HepG2 (cell line): ENCODE data around the gene SLC5A6. TPM values are rescaled to one million over a fixed set of nuclear protein-coding genes. Genes with fewer than 3 reads are reported as not detected.

Source experiments
- HMGXB4 ChIP-seq, 2 experiments: sonication (generic) in 1 of 2; formaldehyde crosslinking in 1 of 2; IDR thresholded peaks; 2 replicates each; pipeline versions ENCODE4 v1.4.0 to v1.6.1; 2018 to 2020; ENCODE audit warnings: missing genetic modification reagents in 2 of 2, borderline replicate concordance in 1 of 2, low read depth in 1 of 2, mild to moderate bottlenecking in 1 of 2, missing biosample characterization in 1 of 2
- HNF4G ChIP-seq, 2 experiments: sonication (generic) in 1 of 2; formaldehyde crosslinking in 1 of 2; IDR thresholded peaks; 2 replicates each; pipeline versions ENCODE4 v1.4.0 to v1.6.1; 2011 to 2020; ENCODE audit warnings: borderline replicate concordance in 2 of 2, low read depth in 2 of 2, mild to moderate bottlenecking in 2 of 2, low read length in 1 of 2, missing genetic modification reagents in 1 of 2, moderate library complexity in 1 of 2
- JUN ChIP-seq: sonication (generic); formaldehyde crosslinking; IDR thresholded peaks from 2 replicates; pipeline ENCODE4 v1.4.0; 2020; ENCODE audit warnings: mild to moderate bottlenecking, missing genetic modification reagents
- NFRKB ChIP-seq: fragments of 450-650 bp; IDR thresholded peaks from 2 replicates; pipeline ENCODE4 v1.6.1; 2017
- NPAS2 ChIP-seq: sonication (generic); formaldehyde crosslinking; IDR thresholded peaks from 2 replicates; pipeline ENCODE4 v1.8.0; 2022; ENCODE audit warnings: mild to moderate bottlenecking, missing genetic modification reagents, borderline replicate concordance
- PTBP1 ChIP-seq: fragments of 200-400 bp; formaldehyde crosslinking; IDR thresholded peaks from 2 replicates; pipeline ENCODE4 v1.6.1; 2018; ENCODE audit warnings: low read length, low read depth; ENCODE audit not compliant: poor library complexity, severe bottlenecking
- ZBTB2 ChIP-seq: sonication (generic); formaldehyde crosslinking; IDR thresholded peaks from 2 replicates; pipeline ENCODE4 v1.8.0; 2022; ENCODE audit warnings: low read depth, missing genetic modification reagents
- ZBTB7A ChIP-seq: sonication (generic); formaldehyde crosslinking; IDR thresholded peaks from 2 replicates; pipeline ENCODE4 v1.8.0; 2022; ENCODE audit warnings: mild to moderate bottlenecking, missing genetic modification reagents
- ZFP36L1 ChIP-seq: sonication (generic); formaldehyde crosslinking; IDR thresholded peaks from 2 replicates; pipeline ENCODE4 v1.8.0; 2022; ENCODE audit warnings: mild to moderate bottlenecking, missing genetic modification reagents, moderate library complexity
- ZNF225 ChIP-seq: sonication (generic); formaldehyde crosslinking; IDR thresholded peaks from 2 replicates; pipeline ENCODE4 v1.4.0; 2020; ENCODE audit warnings: mild to moderate bottlenecking, missing genetic modification reagents
- ZNF564 ChIP-seq: sonication (generic); formaldehyde crosslinking; IDR thresholded peaks from 2 replicates; pipeline ENCODE4 v1.8.1; 2023; ENCODE audit warnings: mild to moderate bottlenecking, missing genetic modification reagents
- polyA plus RNA-seq, 8 experiments: library from polyadenylated mRNA; depleted of rRNA in 3 of 8; stranded (reverse) in 7 of 8; unstranded in 1 of 8; fragments of >200 nt; fragmentation: Illumina TruSeq in 4 of 8; extraction: Trizol in 4 of 8; gene quantifications; 2 replicates each; pipeline versions ENCODE4 v1.2.1 to v1.2.3, GENCODE V29; 2011 to 2016; ENCODE audit warnings: low read depth in 4 of 8, missing spikeins in 1 of 8, mixed read lengths in 1 of 8; ENCODE audit not compliant: insufficient read depth in 1 of 8
- total RNA-seq, 5 experiments: library from RNA; depleted of rRNA; stranded (reverse); fragments of >200 nt; fragmentation: Illumina TruSeq; extraction: Trizol; gene quantifications; 2 replicates each; pipeline ENCODE4 v1.2.3, GENCODE V29; 2016; ENCODE audit warnings: low read depth in 1 of 5
- TF ChIP-seq, protein P1 (sequence below): sonication (generic); formaldehyde crosslinking; IDR thresholded peaks from 2 replicates; pipeline ENCODE4 v1.4.0; 2020; ENCODE audit warnings: mild to moderate bottlenecking, missing genetic modification reagents, borderline replicate concordance
- TF ChIP-seq, protein P2 (sequence below): sonication (generic); formaldehyde crosslinking; IDR thresholded peaks from 2 replicates; pipeline ENCODE4 v1.4.0; 2020; ENCODE audit warnings: missing genetic modification reagents, mild to moderate bottlenecking, borderline replicate concordance
- TF ChIP-seq, protein P3 (sequence below): sonication (generic); formaldehyde crosslinking; IDR thresholded peaks from 2 replicates; pipeline ENCODE4 v1.4.0; 2020; ENCODE audit warnings: missing genetic modification reagents

The SLC5A6 gene
- total and polyA plus RNA-seq, 2 of the 13 experiments (the other 11 are each of a cell fraction or from before 2014, with no cell fraction given): 135 to 417 TPM

GRCh38 chr2:27185331-27186026 is 26.6 kb downstream of the SLC5A6 start (continued):
- TF ChIP-seq, protein P1, sequence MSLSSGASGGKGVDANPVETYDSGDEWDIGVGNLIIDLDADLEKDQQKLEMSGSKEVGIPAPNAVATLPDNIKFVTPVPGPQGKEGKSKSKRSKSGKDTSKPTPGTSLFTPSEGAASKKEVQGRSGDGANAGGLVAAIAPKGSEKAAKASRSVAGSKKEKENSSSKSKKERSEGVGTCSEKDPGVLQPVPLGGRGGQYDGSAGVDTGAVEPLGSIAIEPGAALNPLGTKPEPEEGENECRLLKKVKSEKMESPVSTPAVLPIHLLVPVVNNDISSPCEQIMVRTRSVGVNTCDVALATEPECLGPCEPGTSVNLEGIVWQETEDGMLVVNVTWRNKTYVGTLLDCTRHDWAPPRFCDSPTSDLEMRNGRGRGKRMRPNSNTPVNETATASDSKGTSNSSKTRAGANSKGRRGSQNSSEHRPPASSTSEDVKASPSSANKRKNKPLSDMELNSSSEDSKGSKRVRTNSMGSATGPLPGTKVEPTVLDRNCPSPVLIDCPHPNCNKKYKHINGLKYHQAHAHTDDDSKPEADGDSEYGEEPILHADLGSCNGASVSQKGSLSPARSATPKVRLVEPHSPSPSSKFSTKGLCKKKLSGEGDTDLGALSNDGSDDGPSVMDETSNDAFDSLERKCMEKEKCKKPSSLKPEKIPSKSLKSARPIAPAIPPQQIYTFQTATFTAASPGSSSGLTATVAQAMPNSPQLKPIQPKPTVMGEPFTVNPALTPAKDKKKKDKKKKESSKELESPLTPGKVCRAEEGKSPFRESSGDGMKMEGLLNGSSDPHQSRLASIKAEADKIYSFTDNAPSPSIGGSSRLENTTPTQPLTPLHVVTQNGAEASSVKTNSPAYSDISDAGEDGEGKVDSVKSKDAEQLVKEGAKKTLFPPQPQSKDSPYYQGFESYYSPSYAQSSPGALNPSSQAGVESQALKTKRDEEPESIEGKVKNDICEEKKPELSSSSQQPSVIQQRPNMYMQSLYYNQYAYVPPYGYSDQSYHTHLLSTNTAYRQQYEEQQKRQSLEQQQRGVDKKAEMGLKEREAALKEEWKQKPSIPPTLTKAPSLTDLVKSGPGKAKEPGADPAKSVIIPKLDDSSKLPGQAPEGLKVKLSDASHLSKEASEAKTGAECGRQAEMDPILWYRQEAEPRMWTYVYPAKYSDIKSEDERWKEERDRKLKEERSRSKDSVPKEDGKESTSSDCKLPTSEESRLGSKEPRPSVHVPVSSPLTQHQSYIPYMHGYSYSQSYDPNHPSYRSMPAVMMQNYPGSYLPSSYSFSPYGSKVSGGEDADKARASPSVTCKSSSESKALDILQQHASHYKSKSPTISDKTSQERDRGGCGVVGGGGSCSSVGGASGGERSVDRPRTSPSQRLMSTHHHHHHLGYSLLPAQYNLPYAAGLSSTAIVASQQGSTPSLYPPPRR: no peak
- TF ChIP-seq HNF4G (IDR thresholded peaks at IDR 0.05; ENCODE audit: borderline replicate concordance, low read depth, low read length): no peak
- TF ChIP-seq HNF4G (CRISPR knock-in tag; IDR thresholded peaks at IDR 0.05; ENCODE audit: borderline replicate concordance, low read depth): no peak
- TF ChIP-seq, protein P2, sequence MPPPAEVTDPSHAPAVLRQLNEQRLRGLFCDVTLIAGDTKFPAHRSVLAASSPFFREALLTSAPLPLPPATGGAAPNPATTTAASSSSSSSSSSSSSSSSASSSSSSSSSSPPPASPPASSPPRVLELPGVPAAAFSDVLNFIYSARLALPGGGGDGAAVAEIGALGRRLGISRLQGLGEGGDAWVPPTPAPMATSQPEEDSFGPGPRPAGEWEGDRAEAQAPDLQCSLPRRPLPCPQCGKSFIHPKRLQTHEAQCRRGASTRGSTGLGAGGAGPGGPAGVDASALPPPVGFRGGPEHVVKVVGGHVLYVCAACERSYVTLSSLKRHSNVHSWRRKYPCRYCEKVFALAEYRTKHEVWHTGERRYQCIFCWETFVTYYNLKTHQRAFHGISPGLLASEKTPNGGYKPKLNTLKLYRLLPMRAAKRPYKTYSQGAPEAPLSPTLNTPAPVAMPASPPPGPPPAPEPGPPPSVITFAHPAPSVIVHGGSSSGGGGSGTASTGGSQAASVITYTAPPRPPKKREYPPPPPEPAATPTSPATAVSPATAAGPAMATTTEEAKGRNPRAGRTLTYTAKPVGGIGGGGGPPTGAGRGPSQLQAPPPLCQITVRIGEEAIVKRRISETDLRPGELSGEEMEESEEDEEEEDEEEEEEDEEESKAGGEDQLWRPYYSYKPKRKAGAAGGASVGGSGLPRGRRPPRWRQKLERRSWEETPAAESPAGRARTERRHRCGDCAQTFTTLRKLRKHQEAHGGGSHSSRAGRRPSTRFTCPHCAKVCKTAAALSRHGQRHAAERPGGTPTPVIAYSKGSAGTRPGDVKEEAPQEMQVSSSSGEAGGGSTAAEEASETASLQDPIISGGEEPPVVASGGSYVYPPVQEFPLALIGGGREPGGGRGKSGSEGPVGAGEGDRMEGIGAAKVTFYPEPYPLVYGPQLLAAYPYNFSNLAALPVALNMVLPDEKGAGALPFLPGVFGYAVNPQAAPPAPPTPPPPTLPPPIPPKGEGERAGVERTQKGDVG (CRISPR knock-in tag): no peak
- 0 out of 2 replicates have a peak, but pooled peaks have one; percentile 42 for TF ChIP-seq ZFP36L1 (CRISPR knock-in tag)
- no peak for TF ChIP-seq NFRKB
- TF ChIP-seq PTBP1: no peak
- TF ChIP-seq HMGXB4 (CRISPR knock-in tag; IDR thresholded peaks at IDR 0.05; ENCODE audit: borderline replicate concordance in 1 of 2, low read depth in 1 of 2): no peak
- no peak for TF ChIP-seq ZNF564
- no peak for TF ChIP-seq NPAS2 (CRISPR knock-in tag)
- no peak for TF ChIP-seq ZBTB2 (CRISPR knock-in tag)
- TF ChIP-seq ZBTB7A (CRISPR knock-in tag): no peak
- TF ChIP-seq, protein P3, sequence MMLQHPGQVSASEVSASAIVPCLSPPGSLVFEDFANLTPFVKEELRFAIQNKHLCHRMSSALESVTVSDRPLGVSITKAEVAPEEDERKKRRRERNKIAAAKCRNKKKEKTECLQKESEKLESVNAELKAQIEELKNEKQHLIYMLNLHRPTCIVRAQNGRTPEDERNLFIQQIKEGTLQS (CRISPR knock-in tag): no peak
- no peak for TF ChIP-seq JUN (CRISPR knock-in tag)
- no peak for TF ChIP-seq ZNF225 (CRISPR knock-in tag)
